ENCODE results near the gene TRIM56.
"Not testable (repeated sequence)": the region's sequence is repeated elsewhere in the genome, so short reads cannot be mapped to it uniquely, and the experiment has no call there.

TRIM56 gene, protein sequence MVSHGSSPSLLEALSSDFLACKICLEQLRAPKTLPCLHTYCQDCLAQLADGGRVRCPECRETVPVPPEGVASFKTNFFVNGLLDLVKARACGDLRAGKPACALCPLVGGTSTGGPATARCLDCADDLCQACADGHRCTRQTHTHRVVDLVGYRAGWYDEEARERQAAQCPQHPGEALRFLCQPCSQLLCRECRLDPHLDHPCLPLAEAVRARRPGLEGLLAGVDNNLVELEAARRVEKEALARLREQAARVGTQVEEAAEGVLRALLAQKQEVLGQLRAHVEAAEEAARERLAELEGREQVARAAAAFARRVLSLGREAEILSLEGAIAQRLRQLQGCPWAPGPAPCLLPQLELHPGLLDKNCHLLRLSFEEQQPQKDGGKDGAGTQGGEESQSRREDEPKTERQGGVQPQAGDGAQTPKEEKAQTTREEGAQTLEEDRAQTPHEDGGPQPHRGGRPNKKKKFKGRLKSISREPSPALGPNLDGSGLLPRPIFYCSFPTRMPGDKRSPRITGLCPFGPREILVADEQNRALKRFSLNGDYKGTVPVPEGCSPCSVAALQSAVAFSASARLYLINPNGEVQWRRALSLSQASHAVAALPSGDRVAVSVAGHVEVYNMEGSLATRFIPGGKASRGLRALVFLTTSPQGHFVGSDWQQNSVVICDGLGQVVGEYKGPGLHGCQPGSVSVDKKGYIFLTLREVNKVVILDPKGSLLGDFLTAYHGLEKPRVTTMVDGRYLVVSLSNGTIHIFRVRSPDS

GRCh38 chr7:101085162-101085964 is at the start of gene TRIM56:
Gene TRIM56, plus strand, starts transcription at chr7:101085481. Its CDS starts 1,832 bp downstream, at chr7:101087313.
- peak; percentile 71 for DNase-seq

DNA sequence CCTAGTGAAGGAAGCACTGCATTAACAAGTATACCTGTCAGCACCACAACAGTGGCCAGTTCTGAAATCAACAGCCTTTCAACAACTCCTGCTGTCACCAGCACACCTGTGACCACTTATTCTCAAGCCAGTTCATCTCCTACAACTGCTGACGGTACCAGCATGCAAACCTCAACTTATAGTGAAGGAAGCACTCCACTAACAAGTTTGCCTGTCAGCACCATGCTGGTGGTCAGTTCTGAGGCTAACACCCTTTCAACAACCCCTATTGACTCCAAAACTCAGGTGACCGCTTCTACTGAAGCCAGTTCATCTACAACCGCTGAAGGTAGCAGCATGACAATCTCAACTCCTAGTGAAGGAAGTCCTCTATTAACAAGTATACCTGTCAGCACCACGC is 49.3 kb upstream of the TRIM56 start:
- no peak for DNase-seq

GRCh38 chr7:101041283-101041682 is 44.0 kb upstream of the TRIM56 start:
- DNase-seq, result not testable (repeated sequence)

DNA sequence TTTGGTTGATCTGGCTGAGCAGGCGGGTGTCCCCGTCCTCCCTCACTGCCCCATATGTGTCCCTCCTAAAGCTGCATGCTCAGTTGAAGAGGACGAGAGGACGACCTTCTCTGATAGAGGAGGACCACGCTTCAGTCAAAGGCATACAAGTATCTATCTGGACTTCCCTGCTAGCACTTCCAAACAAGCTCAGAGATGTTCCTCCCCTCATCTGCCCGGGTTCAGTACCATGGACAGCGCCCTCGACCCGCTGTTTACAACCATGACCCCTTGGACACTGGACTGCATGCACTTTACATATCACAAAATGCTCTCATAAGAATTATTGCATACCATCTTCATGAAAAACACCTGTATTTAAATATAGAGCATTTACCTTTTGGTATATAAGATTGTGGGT is 26.9 kb upstream of the TRIM56 start:
- peak; percentile 16 for DNase-seq

DNA sequence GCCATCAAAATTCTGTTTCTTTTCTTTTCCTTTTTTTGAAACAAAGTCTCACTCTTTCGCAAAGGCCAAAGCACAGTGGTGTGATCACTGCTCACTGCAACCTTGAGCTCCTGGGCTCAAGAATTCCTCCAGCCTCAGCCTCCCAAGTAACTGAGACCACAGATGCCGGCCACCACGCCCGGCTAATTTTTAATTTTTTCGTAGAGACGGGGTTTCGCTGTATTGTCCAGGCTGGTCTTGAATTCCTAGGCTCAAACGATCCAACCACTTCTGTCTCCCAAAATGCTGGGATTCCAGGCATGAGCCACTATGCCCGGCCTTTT is 25.7 kb upstream of the TRIM56 start:
- DNase-seq, result no peak

GRCh38 chr7:101060992-101061391 is 24.3 kb upstream of the TRIM56 start:
- DNase-seq, result no peak

GRCh38 chr7:101064176-101064550 is 21.1 kb upstream of the TRIM56 start:
- not testable (repeated sequence) for DNase-seq

DNA sequence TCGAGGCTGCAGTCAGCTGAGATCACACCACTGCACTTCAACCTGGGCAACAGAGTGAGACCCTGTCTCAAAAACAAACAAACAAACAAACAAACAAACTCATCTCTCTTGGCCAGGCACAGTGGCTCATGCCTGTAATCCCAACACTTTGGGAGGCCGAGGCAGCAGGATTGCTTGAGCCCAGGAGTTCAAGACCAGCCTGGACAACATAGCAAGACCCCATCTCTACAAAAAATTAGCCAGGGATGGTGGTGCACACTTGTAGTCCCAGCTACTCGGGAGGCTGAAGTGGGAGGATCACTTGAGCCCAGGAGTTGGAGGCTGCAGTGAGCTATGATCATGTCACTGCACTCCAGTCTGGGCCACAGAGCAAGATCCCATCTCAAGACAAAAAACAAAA is 20.1 kb upstream of the TRIM56 start:
- DNase-seq, result not testable (repeated sequence)

GRCh38 chr7:101066141-101066832 is 19.0 kb upstream of the TRIM56 start:
- no peak for DNase-seq

DNA sequence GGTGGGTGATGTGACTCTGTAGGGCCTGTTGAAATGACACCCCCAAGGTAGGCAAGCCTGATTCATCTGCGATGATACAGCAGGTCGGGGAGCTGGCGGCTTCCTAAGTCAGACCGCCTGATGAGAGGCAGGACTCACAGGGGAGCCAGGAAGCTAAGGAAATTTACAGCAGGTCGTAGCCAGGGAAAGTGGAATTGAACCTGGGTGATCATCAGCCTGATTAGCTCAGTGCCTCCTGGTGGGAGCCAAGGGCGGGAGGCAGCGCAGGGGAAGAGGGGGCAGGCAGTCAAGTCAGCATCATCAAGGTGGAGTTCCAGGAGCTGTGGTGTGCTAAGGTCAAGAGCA is 18.5 kb upstream of the TRIM56 start:
- no peak for DNase-seq

- no peak for DNase-seq
Observed at GRCh38 chr7:101068401-101068800, 16.9 kb upstream of the TRIM56 start.

DNA sequence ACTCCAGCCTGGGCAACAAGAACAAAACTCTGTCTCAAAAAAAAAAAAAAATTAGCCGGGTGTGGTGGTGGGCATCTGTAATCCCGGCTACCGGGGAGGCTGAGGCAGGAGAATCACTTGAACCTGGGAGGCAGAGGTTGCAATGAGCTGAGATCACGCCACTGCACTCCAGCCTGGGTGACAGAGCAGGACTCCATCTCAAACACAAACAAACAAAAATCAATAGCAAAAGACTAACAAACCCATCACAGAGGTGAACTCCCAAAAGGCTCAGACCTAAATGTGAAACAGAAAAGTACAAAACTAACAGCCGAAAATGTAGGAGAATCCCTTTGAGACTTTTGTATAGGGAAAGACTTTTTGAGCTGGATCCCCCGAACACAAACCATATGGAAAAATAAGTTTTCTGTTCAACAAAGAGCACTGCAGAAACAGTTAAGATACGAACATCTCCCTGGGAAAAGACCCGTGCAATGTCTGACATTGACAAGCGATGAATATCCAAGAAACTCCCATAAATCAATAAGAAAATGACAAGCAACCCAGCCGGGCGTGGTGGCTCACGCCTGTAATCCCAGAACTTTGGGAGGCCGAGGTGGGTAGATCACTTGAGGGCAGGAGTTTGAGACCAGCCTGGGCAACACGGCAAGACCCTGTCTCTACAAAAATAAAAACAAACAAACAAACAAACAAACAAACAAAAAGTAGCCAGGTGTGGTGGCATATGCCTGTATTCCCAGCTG is 13.7 kb upstream of the TRIM56 start:
- not testable (repeated sequence) for DNase-seq

DNA sequence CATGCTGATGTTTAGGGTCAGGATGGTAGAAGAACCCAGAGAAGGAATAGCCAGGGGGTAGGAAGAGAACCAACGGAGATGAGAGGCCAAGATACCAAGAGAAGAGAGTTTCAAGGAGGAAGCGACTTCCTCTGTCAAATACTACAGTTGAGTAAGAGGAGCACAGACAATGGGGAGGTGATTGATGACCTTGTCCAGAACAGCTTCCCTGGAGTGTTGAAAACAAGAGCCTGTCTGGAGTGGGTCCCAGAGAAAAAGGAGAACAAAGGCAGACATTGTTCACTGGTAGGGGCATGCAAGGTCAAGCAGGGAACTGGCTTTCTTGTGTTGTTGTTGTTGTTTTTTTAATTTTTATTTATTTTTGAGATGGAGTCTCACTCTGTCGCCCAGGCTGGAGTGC is 9.6 kb upstream of the TRIM56 start:
- DNase-seq, result no peak

- DNase-seq, result not testable (repeated sequence)
Observed at GRCh38 chr7:101076183-101076582, 9.1 kb upstream of the TRIM56 start.

GRCh38 chr7:101077303-101078086 is 7.8 kb upstream of the TRIM56 start:
- DNase-seq, result peak; percentile 74

DNA sequence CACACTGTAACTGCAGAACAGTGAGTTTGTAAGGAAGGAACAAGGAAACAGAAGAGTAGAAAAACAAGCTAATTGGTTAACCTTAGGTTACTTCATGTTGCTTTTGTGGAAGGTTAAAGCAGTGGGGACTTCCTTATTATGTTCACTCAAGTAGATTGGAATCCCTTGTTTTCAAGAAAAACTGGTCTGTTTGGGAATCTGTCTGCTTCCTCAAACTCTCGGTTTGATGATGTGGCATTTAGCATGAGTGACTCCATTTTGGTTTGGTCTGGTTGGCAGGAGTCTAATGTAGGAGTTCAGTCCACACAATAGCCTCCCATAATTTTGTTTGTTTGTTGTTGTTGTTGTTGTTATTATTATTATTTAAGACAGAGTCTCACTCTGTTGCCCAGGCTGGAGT is 3.8 kb upstream of the TRIM56 start:
- no peak for DNase-seq

GRCh38 chr7:101084865-101085161 is 468 bp upstream of the TRIM56 start:
- DNase-seq, result no peak

GRCh38 chr7:101087334-101088068 is 2.2 kb downstream of the TRIM56 start:
- DNase-seq, result no peak

DNA sequence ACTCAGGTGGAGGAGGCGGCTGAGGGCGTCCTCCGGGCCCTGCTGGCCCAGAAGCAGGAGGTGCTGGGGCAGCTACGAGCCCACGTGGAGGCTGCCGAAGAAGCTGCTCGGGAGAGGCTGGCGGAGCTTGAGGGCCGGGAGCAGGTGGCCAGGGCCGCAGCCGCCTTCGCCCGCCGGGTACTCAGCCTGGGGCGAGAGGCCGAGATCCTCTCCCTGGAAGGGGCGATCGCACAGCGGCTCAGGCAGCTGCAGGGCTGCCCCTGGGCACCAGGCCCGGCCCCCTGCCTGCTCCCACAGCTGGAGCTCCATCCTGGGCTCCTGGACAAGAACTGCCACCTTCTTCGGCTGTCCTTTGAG is 2.8 kb downstream of the TRIM56 start:
- DNase-seq, result no peak

GRCh38 chr7:101088858-101089529 is 3.7 kb downstream of the TRIM56 start:
- DNase-seq, result no peak

Data from stimulated activated naive CD4-positive, alpha-beta T cell treated with Interleukin-2 at 50 U/mL for 16 hours (primary cell).